ENCODE results near the gene CACNA2D3. TPM values are rescaled to one million over a fixed set of nuclear protein-coding genes. Genes with fewer than 3 reads are reported as not detected.

Gene CACNA2D3
- total and polyA plus RNA-seq, 4 donors = 0.06 to 0.37 (median 0.08) TPM; not detected in 1

DNA sequence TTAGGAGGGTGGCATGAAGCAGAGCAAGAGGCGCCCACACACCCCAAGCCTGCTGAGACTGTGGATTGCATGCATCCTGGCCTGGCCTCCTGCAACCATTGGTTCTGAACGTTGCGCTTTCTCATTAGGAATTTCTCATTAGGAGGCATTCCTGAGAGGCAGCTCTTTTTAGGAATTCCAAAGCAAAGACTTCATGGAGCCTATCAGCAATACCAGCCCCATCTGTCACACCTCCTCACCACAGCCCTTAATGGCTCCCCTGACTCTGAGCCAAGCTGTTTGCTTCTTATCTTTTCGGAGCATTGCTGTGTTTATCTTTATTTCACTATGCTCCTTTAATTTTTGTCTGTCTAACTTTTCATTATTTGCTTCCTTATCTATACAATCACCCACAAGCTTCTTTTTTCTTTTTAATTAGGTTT, 226.9 kb downstream of the CACNA2D3 start:
- TF ChIP-seq, protein P1, sequence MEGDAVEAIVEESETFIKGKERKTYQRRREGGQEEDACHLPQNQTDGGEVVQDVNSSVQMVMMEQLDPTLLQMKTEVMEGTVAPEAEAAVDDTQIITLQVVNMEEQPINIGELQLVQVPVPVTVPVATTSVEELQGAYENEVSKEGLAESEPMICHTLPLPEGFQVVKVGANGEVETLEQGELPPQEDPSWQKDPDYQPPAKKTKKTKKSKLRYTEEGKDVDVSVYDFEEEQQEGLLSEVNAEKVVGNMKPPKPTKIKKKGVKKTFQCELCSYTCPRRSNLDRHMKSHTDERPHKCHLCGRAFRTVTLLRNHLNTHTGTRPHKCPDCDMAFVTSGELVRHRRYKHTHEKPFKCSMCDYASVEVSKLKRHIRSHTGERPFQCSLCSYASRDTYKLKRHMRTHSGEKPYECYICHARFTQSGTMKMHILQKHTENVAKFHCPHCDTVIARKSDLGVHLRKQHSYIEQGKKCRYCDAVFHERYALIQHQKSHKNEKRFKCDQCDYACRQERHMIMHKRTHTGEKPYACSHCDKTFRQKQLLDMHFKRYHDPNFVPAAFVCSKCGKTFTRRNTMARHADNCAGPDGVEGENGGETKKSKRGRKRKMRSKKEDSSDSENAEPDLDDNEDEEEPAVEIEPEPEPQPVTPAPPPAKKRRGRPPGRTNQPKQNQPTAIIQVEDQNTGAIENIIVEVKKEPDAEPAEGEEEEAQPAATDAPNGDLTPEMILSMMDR (IDR thresholded peaks at IDR 0.05; ENCODE audit: low read depth, low read length, missing input control) = no peak
- TF ChIP-seq NR2F2 (IDR thresholded peaks at IDR 0.05) (no peak), JUND (IDR thresholded peaks at IDR 0.05) (no peak), HNF4G (IDR thresholded peaks at IDR 0.05) (no peak), FOXA1 (IDR thresholded peaks at IDR 0.05) (no peak), RXRA (IDR thresholded peaks at IDR 0.05) (no peak), HNF4A (conservative IDR thresholded peaks at IDR 0.05) (no peak), RAD21 (IDR thresholded peaks at IDR 0.05) (no peak), TAF1 (conservative IDR thresholded peaks at IDR 0.05) (no peak), SP1 (IDR thresholded peaks at IDR 0.05) (no peak), EGR1 (IDR thresholded peaks at IDR 0.05; ENCODE audit: low read depth in 2 of 2) (no peak)
- TF ChIP-seq, protein P2, sequence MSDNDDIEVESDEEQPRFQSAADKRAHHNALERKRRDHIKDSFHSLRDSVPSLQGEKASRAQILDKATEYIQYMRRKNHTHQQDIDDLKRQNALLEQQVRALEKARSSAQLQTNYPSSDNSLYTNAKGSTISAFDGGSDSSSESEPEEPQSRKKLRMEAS (IDR thresholded peaks at IDR 0.05) = no peak
- TF ChIP-seq, protein P3, sequence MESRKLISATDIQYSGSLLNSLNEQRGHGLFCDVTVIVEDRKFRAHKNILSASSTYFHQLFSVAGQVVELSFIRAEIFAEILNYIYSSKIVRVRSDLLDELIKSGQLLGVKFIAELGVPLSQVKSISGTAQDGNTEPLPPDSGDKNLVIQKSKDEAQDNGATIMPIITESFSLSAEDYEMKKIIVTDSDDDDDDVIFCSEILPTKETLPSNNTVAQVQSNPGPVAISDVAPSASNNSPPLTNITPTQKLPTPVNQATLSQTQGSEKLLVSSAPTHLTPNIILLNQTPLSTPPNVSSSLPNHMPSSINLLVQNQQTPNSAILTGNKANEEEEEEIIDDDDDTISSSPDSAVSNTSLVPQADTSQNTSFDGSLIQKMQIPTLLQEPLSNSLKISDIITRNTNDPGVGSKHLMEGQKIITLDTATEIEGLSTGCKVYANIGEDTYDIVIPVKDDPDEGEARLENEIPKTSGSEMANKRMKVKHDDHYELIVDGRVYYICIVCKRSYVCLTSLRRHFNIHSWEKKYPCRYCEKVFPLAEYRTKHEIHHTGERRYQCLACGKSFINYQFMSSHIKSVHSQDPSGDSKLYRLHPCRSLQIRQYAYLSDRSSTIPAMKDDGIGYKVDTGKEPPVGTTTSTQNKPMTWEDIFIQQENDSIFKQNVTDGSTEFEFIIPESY (IDR thresholded peaks at IDR 0.05) = no peak
- no peak overlapping the region for H3K27ac ChIP-seq (ENCODE audit: low read depth in 1 of 2, low read length in 2 of 2)
- DNase-seq (ENCODE audit: low spot score) = no peak
- H3K4me1 ChIP-seq (ENCODE audit: control insufficient read depth in 4 of 4, insufficient read depth in 4 of 4, low read length in 3 of 4) = no peaks in the 10 kb centered on the region
- no peak overlapping the region for H3K4me3 ChIP-seq (ENCODE audit: low read depth in 1 of 3, low read length in 3 of 3)
- H3K9ac ChIP-seq (ENCODE audit: low read depth in 1 of 2, low read length in 2 of 2) = no peak overlapping the region
- H3K27me3 ChIP-seq (ENCODE audit: control insufficient read depth in 4 of 4, insufficient read depth in 4 of 4, low read length in 3 of 4) = no peaks in the 10 kb centered on the region
- WGBS = 68% methylated on average over 4 of the region's 4 CpGs
- no peaks in the 10 kb centered on the region for H3K36me3 ChIP-seq (ENCODE audit: control insufficient read depth in 4 of 4, insufficient read depth in 3 of 4, low read depth in 1 of 4, low read length in 3 of 4)
- no peaks in the 10 kb centered on the region for H3K9me3 ChIP-seq (ENCODE audit: control insufficient read depth in 4 of 4, low read length in 3 of 4)

DNA sequence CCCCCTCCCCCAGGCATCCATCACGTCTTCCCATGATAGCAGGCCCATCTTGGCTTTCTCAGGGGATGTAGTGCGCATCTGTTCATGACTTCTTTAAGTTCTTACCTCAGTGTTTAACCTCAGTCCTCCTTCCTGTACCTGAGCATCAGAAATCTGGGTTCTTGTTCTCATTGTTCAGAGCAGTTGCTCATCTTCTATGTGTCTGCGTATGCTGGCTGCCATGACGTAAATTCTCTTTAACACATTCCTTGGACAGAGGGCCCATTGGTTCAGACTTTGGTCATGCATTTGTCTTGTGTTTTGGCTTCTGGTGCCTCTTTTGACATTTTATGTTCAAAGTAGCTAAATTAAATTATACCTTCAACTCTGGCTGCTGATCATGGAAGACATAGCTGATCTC, 227.3 kb downstream of the CACNA2D3 start:
- H3K27ac ChIP-seq (ENCODE audit: low read depth in 1 of 2, low read length in 2 of 2) = no peak overlapping the region
- DNase-seq (ENCODE audit: low spot score) = no peak
- H3K9ac ChIP-seq (ENCODE audit: low read depth in 1 of 2, low read length in 2 of 2) = no peak overlapping the region
- TF ChIP-seq RXRA (IDR thresholded peaks at IDR 0.05) (no peak), FOXA2 (IDR thresholded peaks at IDR 0.05) (no peak), JUND (IDR thresholded peaks at IDR 0.05) (no peak), SP1 (IDR thresholded peaks at IDR 0.05) (no peak), HNF4G (IDR thresholded peaks at IDR 0.05) (no peak), FOXA1 (IDR thresholded peaks at IDR 0.05) (no peak), GABPA (IDR thresholded peaks at IDR 0.05 in 1 of 2, conservative IDR thresholded peaks at IDR 0.05 in 1 of 2) (no peak), NR2F2 (IDR thresholded peaks at IDR 0.05) (no peak), TAF1 (conservative IDR thresholded peaks at IDR 0.05) (no peak)
- TF ChIP-seq, protein P4, sequence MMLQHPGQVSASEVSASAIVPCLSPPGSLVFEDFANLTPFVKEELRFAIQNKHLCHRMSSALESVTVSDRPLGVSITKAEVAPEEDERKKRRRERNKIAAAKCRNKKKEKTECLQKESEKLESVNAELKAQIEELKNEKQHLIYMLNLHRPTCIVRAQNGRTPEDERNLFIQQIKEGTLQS (IDR thresholded peaks at IDR 0.05) = no peak
- TF ChIP-seq, protein P3 (IDR thresholded peaks at IDR 0.05) = no peak
- H3K36me3 ChIP-seq (ENCODE audit: control insufficient read depth in 4 of 4, insufficient read depth in 3 of 4, low read depth in 1 of 4, low read length in 3 of 4) = no peaks in the 10 kb centered on the region
- no peaks in the 10 kb centered on the region for H3K9me3 ChIP-seq (ENCODE audit: control insufficient read depth in 4 of 4, low read length in 3 of 4)
- H3K27me3 ChIP-seq (ENCODE audit: control insufficient read depth in 4 of 4, insufficient read depth in 4 of 4, low read length in 3 of 4) = no peaks in the 10 kb centered on the region
- 83% methylated on average over 4 of the region's 4 CpGs for WGBS
- no peak overlapping the region for H3K4me3 ChIP-seq (ENCODE audit: low read depth in 1 of 3, low read length in 3 of 3)
- no peaks in the 10 kb centered on the region for H3K4me1 ChIP-seq (ENCODE audit: control insufficient read depth in 4 of 4, insufficient read depth in 4 of 4, low read length in 3 of 4)
